ENCODE data around the gene KRT83. TPM values are rescaled to one million over a fixed set of nuclear protein-coding genes. Genes with fewer than 3 reads are reported as not detected.
"Not testable (repeated sequence)": the region's sequence is repeated elsewhere in the genome, so short reads cannot be mapped to it uniquely, and the experiment has no call there.

The KRT83 gene
- total and polyA plus RNA-seq, 5 experiments from 2014 or later, result not detected

DNA sequence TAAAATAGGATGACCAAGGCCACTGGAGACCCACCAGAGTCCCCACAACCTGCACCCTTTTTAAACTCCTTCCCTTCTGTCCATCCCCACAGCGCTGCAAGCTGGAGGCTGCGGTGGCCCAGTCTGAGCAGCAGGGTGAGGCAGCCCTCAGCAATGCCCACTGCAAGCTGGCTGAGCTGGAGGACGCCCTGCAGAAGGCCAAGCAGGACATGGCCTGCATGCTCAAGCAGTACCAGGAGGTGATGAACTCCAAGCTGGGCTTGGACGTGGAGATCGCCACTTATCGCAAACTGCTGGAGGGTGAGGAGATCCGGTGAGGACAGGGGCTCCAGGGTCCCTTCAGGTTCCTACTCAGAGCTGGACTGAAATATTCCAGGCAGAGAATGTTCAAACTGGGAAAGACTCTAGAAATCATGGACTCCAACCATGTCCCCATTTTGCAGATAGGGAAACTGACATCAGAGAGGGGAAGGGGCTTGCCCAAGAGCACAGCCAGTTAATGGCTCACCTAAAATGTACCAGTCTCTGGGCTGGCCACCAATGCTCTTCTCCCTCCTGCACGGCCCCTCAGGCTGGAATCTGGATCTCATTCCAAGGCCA lies 28.9 kb upstream of the KRT83 start:
- DNase-seq, result peak in 1 of 10 donors; percentile 18
- Mint-ChIP-seq H3K27ac (peak overlapping the region in 1 of 10 donors; percentile 16), H3K36me3 (no peaks in the 10 kb centered on the region), H3K27me3 (peaks cover 0 to 15% (median 1%) of the 10 kb centered on the region in 5 donors), H3K9me3 (no peaks in the 10 kb centered on the region), H3K4me3 (no peak overlapping the region), H3K4me1 (peaks cover 20 to 34% (median 30%) of the 10 kb centered on the region in 4 donors)
- ATAC-seq, result no peak
- POLR2A ChIA-PET, result interaction anchor here (1.5 kb wide), 1 partner anchor 22 kb away, joined by 6 read pairs; no protein-coding TSS in a partner anchor

DNA sequence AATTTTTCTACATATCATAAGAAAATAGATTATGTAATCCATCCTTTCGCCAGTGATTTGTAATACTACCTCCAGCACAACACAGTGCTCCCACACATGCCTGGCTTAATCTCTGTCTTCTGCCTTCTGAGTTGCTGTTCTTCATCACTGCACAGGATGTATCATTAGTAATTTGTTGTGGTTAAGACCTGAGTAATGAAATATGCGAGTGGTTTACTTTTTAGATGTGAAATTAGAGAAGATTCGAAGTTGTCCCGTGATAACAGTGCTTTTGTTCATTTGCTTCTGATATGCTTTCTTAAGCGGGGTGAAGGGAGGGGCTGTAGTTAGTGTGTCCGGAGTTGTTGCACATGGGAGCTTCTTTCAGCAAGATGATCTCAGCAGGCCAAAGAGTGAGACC lies 28.0 kb upstream of the KRT83 start:
- peak in 1 of 10 donors; percentile 34 for DNase-seq
- Mint-ChIP-seq H3K27ac (no peak overlapping the region), H3K4me1 (peaks cover 22 to 34% (median 30%) of the 10 kb centered on the region in 4 donors), H3K36me3 (no peaks in the 10 kb centered on the region), H3K4me3 (no peak overlapping the region), H3K9me3 (no peaks in the 10 kb centered on the region), H3K27me3 (peaks cover 0 to 15% (median 1%) of the 10 kb centered on the region in 5 donors)
- no peak for ATAC-seq
- POLR2A ChIA-PET, result interaction anchor here (1.5 kb wide), 1 partner anchor 21 kb away, joined by 6 read pairs; no protein-coding TSS in a partner anchor

DNA sequence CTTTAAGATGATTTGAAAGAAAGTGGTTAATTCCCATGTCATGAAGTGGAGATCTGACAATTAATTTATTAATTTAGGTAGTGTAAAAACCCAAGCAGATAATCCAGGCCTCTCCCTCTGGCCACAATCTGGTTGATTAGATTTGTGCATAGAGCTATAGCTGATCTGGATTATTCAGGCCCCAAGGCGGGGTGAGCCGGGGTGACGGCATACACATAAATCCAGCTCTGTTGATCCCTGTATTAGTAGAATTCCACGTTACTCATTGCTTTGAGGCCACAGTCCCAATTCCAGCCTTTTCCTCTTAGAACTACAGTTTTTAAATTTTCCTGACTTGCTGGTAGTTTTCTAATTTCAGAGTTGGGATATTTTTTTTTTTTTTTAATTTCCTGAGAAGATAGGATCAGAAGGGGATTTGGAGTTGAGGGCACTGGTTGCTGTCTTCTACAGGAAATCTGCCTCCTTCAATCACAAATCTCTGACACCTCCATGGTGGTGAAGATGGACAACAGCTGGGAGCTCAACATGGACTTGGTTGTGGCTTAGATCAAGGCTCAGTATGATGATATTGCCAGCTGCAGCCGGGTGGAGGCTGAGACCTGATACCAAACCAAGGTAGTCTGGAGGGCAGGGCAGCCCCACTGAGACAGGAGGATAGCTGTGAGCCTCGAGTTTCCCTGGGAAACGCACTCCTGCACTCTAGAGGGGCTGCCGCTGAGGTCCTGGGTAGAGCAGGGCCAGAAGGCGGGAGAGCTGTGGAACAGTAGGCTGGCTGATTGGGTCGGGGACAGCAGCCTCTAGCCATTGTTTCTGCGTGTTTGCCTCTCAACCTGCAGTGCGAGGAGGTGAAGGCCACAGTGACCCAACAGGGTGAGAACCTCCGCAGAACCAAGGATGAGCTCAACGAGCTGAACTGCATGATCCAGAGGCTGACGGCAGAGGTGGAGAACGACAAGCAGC lies 26.6 kb upstream of the KRT83 start:
- Mint-ChIP-seq H3K36me3 (no peaks in the 10 kb centered on the region), H3K27ac (peak overlapping the region in 1 of 10 donors; percentile 18), H3K4me3 (no peak overlapping the region), H3K4me1 (peaks cover 19 to 24% (median 23%) of the 10 kb centered on the region in 4 donors), H3K9me3 (peaks cover 0 to 3% (median 0%) of the 10 kb centered on the region in 9 donors), H3K27me3 (peaks cover 0 to 12% (median 0%) of the 10 kb centered on the region in 5 donors)
- DNase-seq (peak in 1 of 10 donors; percentile 8), ATAC-seq (no peak)
- POLR2A ChIA-PET, result interaction anchor here (0.7 kb wide), 1 partner anchor 550 kb away, joined by 6 read pairs; no protein-coding TSS in a partner anchor

DNA sequence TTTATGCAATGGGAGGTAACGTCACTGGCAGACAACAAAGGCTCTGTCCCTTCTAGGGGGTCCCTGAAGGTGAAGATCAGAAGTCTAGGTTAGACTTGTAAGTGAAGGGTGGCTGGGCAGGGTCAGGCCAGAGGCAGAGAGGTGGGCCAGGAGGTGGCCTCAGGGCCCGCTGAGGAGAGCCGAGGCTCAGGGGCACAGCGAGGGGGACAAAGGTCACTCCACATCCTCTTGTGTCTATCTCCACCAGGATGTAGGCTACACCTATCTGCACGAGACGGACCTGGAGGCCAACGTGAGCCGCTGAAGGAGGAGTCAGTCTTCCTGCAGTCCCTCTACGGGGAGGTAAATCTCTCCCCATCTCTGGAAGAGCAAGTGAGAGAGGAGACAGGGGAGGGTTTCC lies 25.8 kb upstream of the KRT83 start:
- Mint-ChIP-seq H3K27me3 (peaks cover 0 to 12% (median 0%) of the 10 kb centered on the region in 5 donors), H3K4me3 (no peak overlapping the region), H3K9me3 (peaks cover 0 to 3% (median 0%) of the 10 kb centered on the region in 9 donors), H3K27ac (no peak overlapping the region), H3K36me3 (no peaks in the 10 kb centered on the region), H3K4me1 (peaks cover 13 to 16% (median 15%) of the 10 kb centered on the region in 4 donors)
- DNase-seq, result peak in 1 of 10 donors; percentile 61
- POLR2A ChIA-PET, result no interaction called here
- no peak for ATAC-seq

DNA sequence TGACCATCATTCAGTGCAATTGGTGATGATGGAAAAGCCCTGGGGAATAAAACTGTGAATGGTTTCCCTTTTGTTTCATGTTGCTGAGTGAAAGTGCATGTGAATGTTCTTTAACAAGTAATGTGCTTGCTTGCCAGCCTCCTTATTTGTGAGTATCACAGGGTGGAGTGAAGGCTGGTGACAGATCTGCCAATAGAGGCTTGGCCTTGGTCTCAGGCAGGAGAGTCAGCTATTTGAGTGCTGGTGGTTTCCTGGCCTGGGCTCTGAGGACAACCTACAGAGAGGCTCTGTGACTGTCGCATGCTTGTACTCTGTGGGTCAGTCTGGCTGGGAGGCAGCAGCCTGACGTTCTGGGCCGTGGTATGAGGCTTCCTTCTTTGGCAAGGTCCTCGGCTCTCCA lies 25.4 kb upstream of the KRT83 start:
- POLR2A ChIA-PET, result no interaction called here
- DNase-seq, result no peak
- peaks cover 10 to 12% (median 11%) of the 10 kb centered on the region in 4 donors for H3K4me1 Mint-ChIP-seq
- no peak for ATAC-seq
- no peak overlapping the region for H3K4me3 Mint-ChIP-seq
- peaks cover 0 to 13% (median 0%) of the 10 kb centered on the region in 5 donors for H3K27me3 Mint-ChIP-seq
- H3K27ac Mint-ChIP-seq, result peak overlapping the region in 1 of 10 donors; percentile 13
- peaks cover 0 to 3% (median 0%) of the 10 kb centered on the region in 9 donors for H3K9me3 Mint-ChIP-seq
- no peaks in the 10 kb centered on the region for H3K36me3 Mint-ChIP-seq

DNA sequence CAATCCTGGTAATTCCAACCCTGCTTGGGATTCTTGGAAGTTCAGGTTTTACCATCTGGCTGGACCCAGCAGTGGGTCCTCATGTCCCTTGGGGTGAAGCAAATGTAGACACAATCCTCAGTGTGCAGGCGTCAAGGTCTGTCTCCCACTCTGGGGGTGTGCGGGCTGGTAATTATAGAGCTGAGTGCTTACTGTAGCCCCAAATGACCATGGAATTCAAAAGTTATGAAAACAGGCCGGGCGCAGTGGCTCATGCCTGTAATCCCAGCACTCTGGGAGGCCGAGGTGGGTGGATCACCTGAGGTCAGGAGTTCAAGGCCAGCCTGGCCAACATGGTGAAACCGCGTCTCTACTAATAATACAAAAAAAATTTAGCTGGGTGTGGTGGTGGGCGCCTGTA lies 23.8 kb upstream of the KRT83 start:
- H3K4me1 Mint-ChIP-seq, H3K4me3 Mint-ChIP-seq, H3K9me3 Mint-ChIP-seq, H3K36me3 Mint-ChIP-seq, POLR2A ChIA-PET, ATAC-seq: not testable (repeated sequence)
- DNase-seq, result peak in 1 of 10 donors; percentile 4
- H3K27ac Mint-ChIP-seq, result peak overlapping the region in 1 of 10 donors; percentile 31
- H3K27me3 Mint-ChIP-seq, result peaks cover 0 to 11% (median 0%) of the 10 kb centered on the region in 5 donors

DNA sequence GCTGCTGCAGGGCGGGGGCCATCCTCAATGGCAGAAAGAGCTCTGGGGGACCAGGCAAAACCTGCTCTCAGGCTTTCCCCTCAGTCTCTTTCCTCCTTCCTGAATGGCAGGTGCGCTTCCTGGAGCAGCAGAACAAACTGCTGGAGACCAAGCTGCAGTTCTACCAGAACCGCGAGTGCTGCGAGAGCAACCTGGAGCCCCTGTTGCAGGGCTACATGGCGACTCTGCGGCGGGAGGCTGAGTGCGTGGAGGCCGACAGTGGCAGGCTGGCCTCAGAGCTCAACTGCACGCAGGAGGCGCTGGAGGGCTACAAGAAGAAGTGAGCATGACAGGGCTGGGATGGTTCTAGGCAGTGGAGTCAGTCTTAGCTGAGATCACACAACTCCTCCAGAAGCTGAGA lies 22.9 kb upstream of the KRT83 start:
- POLR2A ChIA-PET, result no interaction called here
- Mint-ChIP-seq H3K4me3 (no peak overlapping the region), H3K27ac (no peak overlapping the region), H3K4me1 (peaks cover 0 to 4% (median under 1%) of the 10 kb centered on the region in 4 donors), H3K9me3 (peaks cover 0 to 3% (median 0%) of the 10 kb centered on the region in 9 donors), H3K27me3 (peaks cover 0 to 11% (median 6%) of the 10 kb centered on the region in 5 donors), H3K36me3 (no peaks in the 10 kb centered on the region)
- no peak for ATAC-seq
- DNase-seq, result peak in 1 of 10 donors; percentile 58

DNA sequence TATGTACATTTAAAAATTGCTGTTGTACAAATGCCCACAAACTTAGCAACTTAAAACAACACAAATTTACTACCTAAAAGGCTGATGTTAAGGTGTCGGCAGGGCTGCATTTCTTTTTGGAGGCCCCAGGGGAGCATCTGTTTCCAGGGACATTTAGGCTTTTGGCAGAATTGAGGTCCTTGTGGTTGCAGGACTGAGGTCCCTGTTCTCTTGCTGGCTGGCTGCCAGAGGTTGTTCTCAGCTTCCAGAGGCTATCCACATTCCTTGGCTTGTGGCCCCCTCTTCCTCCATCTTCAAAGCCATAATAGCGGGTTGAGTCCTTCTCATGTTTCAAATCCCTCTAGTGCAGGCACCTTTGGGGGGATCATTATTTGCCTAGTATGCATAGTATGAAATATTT lies 22.4 kb upstream of the KRT83 start:
- Mint-ChIP-seq H3K4me1 (peaks cover 0 to 6% (median 0%) of the 10 kb centered on the region in 4 donors), H3K4me3 (no peak overlapping the region), H3K27ac (no peak overlapping the region), H3K9me3 (peaks cover 0 to 3% (median 0%) of the 10 kb centered on the region in 9 donors), H3K27me3 (peaks cover 0 to 14% (median 6%) of the 10 kb centered on the region in 5 donors), H3K36me3 (no peaks in the 10 kb centered on the region)
- POLR2A ChIA-PET, result interaction anchor here (1.0 kb wide), 1 partner anchor 8 kb away, joined by 4 read pairs; no protein-coding TSS in a partner anchor
- no peak for ATAC-seq
- DNase-seq, result peak in 1 of 10 donors; percentile 6

DNA sequence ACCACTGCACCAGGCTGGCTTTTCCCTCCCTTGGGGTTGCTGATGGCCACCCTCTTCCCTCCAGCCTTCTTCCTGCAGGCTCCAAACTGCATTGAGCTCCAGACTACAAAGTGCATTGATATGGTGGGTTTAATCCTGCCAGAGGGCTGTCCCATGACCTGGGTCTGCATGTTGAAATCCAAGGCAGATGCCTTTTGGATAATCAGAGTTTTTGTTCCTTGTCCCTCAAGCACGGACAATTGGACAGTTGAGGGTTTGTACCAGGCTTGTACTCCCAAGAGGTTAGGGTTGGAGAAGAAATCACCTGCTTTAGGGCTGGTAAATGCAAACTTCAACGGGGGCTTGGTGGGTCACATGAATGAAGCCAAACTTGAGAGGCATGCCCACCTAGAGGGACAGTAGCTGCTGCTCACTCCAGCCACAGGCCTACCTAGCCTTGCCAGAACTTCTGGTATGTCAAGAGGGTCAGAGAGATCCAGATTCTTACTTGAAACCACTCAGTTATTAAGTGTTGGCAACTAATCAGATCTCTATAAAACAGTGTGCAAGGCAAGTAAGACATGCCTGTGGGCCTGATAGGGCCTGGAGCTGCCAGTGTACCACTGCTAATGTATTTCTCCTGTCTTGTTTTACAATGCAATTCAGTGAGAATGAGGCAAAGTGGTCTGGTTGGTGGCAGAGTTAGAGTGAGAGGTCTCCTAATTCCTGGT lies 21.7 kb upstream of the KRT83 start:
- Mint-ChIP-seq H3K9me3 (peaks cover 0 to 3% (median 0%) of the 10 kb centered on the region in 9 donors), H3K36me3 (no peaks in the 10 kb centered on the region), H3K4me3 (no peak overlapping the region), H3K27me3 (peaks cover 0 to 16% (median 7%) of the 10 kb centered on the region in 5 donors), H3K4me1 (peaks cover 0 to 7% (median 0%) of the 10 kb centered on the region in 4 donors), H3K27ac (no peak overlapping the region)
- DNase-seq (peak in 1 of 10 donors; percentile 41), ATAC-seq (no peak)
- POLR2A ChIA-PET, result interaction anchor here (1.0 kb wide), 1 partner anchor 9 kb away, joined by 4 read pairs; no protein-coding TSS in a partner anchor

DNA sequence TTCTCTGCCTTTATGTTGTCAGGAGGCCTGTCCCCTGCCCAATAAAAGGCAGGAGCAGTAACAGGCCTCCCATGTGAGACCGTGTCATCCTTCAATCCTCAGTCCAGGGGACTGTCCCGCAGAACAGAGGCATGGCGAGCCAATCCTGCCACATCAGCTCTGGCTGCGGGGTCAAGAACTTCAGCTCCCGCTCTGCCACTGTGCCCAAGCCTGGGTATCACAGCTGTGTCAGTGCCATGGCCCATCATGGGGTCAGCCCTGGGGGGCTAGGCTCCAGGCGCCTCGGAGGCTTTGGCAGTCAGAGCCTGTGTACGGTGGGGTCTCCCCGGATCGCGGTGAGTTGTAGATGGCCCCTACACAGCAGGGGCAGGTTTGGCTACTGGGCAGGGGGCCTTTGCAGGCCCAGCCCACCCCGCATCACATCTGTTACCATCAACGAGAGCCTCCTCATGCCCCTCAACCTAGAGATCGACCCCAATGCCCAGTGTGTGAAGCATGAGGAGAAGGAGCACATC lies 19.9 kb upstream of the KRT83 start:
- DNase-seq (peak in 1 of 10 donors; percentile 42), ATAC-seq (no peak)
- H3K27me3 Mint-ChIP-seq, result peaks cover 0 to 16% (median 7%) of the 10 kb centered on the region in 5 donors
- H3K9me3 Mint-ChIP-seq, result peaks cover 0 to 14% (median 5%) of the 10 kb centered on the region in 9 donors
- POLR2A ChIA-PET, result no interaction called here
- peaks cover 0 to 9% (median 0%) of the 10 kb centered on the region in 3 donors for H3K36me3 Mint-ChIP-seq
- no peak overlapping the region for H3K27ac Mint-ChIP-seq
- peaks cover 0 to 7% (median 0%) of the 10 kb centered on the region in 4 donors for H3K4me1 Mint-ChIP-seq
- H3K4me3 Mint-ChIP-seq, result no peak overlapping the region

DNA sequence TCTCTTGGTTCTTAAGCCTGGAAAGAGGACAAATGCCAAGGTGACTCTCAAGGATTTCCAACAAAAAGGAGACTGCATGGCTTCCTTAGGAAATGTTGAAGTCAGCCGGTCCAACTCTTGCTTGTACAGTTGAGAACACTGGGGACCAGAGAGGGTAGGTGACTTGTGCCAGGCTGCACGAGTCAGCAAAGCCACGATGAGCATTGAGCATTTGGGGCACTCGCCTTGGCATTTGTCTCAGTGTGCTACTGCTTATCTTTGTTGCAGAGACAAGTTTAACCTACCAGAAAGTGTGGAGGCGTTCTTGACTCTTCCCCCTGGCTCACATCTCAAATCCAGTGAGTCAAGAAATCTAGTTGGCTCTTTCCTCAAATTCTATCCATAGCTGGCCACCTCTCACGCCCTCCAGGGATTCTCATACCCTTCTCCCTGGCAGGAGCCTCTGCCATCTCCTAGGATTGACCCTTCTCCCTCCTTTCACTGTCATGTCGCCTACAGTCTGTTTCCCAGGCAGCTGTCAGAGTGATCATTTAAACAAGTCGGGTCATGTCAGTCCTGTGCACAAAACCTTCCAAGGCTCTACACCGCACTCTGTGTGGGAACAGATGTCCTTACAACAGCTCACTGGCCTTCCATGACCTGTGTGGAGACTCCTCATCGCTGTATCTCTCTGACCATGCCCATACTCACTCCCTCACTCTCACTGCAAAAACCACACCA lies 17.2 kb upstream of the KRT83 start:
- Mint-ChIP-seq H3K36me3 (peaks cover 0 to 9% (median 0%) of the 10 kb centered on the region in 3 donors), H3K27ac (no peak overlapping the region), H3K9me3 (peaks cover 0 to 16% (median 9%) of the 10 kb centered on the region in 9 donors), H3K4me3 (no peak overlapping the region), H3K27me3 (peaks cover 3 to 20% (median 10%) of the 10 kb centered on the region in 5 donors), H3K4me1 (peaks cover 0 to 4% (median 0%) of the 10 kb centered on the region in 4 donors)
- POLR2A ChIA-PET, result interaction anchor here (1.6 kb wide), 1 partner anchor 11 kb away, joined by 4 read pairs; no protein-coding TSS in a partner anchor
- no peak for ATAC-seq
- peak in 1 of 10 donors; percentile 23 for DNase-seq
